GM23248 (cell line): Measurements from ENCODE around the gene HAPSTR1.
"Not testable (repeated sequence)": the region's sequence is repeated elsewhere in the genome, so short reads cannot be mapped to it uniquely, and the experiment has no call there.

Experiments used
- EZH2 ChIP-seq: fragments of 200-600 bp; sonication (generic); IDR thresholded peaks from 2 replicates; pipeline ENCODE4 v1.6.1; 2018; ENCODE audit warnings: antibody characterized with exemption, mild to moderate bottlenecking; ENCODE audit not compliant: insufficient read depth, poor library complexity, severe bottlenecking
- EZH2phosphoT487 ChIP-seq: fragments of 200-600 bp; sonication (generic); IDR thresholded peaks from 2 replicates; pipeline ENCODE4 v1.6.1; 2018; ENCODE audit warnings: antibody characterized with exemption, moderate library complexity, mild to moderate bottlenecking, low read depth; ENCODE audit not compliant: insufficient read depth

DNA sequence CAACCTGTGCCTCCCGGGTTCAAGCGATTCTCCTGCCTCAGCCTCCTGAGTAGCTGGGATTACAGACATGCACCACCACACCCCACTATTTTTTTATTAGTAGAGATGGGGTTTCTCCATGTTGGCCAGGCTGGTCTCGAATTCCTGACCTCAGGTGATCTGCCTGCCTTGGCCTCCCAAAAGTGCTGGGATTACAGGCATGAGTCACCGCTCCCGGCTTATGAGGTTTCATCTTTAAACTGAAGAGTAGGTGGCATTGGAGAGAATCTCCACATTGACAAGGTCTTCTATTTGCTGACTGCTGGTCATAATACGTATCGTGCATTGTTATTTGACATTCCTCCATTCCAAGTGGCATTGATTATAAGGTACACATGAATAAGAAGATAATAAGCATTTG lies 3.7 kb upstream of the HAPSTR1 start:
- TF ChIP-seq EZH2, EZH2phosphoT487: not testable (repeated sequence)
